Hair follicular keratinocyte (primary cell): ENCODE measurements around the gene HS3ST3B1. TPM values are rescaled to one million over a fixed set of nuclear protein-coding genes. Genes with fewer than 3 reads are reported as not detected.

Experiments
- total RNA-seq: library from RNA; depleted of rRNA; stranded (reverse); fragments of >200 nt; gene quantifications from 2 replicates; pipeline ENCODE4 v1.2.3, GENCODE V29; 2015

HS3ST3B1 gene
- 0.08 and 0.99 TPM in 2 replicates for total RNA-seq

GRCh38 chr17:14300575-14301278, at the start of gene HS3ST3B1:
Gene HS3ST3B1, plus strand, starts transcription at chr17:14301081. Its CDS starts 438 bp downstream, at chr17:14301519.

Other genes with a start within 250 kb of the HS3ST3B1 start
- 18.4 and 24.7 TPM in 2 replicates for gene COX10, start 231.6 kb upstream of the HS3ST3B1 start, total RNA-seq
- gene CDRT15, start 64.2 kb upstream of the HS3ST3B1 start, total RNA-seq: not detected in 2 replicates